DLD1 (cell line): ENCODE data around the gene PTBP1.

ENCODE experiments used
- in situ Hi-C: cut with HindIII; loops from 2 replicates; pipeline ENCODE4 v1.10.0; 2017; ENCODE audit warnings: low sequenced_read_pairs

Gene PTBP1

DNA sequence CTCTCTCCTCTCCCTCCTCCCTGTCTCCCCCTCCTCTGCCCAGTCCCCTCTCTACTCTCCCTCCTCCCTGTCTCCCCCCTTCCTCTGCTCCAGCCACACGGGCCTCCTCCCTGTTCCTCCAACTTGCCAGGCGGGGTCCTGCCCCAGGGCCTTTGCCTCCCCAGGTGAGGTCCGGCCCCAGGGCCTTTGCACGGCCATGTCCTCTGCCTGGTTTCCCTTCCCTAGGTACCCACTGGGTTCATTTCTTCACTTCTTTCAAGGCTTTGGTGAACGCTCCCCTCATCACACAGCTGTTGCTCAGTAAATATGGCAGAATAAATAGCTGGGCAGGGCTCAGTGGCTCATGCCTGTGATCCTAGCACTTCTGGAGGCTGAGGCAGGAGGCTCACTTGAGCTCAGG is 25.2 kb upstream of the PTBP1 start:
- in situ Hi-C loops, result no loop called here

DNA sequence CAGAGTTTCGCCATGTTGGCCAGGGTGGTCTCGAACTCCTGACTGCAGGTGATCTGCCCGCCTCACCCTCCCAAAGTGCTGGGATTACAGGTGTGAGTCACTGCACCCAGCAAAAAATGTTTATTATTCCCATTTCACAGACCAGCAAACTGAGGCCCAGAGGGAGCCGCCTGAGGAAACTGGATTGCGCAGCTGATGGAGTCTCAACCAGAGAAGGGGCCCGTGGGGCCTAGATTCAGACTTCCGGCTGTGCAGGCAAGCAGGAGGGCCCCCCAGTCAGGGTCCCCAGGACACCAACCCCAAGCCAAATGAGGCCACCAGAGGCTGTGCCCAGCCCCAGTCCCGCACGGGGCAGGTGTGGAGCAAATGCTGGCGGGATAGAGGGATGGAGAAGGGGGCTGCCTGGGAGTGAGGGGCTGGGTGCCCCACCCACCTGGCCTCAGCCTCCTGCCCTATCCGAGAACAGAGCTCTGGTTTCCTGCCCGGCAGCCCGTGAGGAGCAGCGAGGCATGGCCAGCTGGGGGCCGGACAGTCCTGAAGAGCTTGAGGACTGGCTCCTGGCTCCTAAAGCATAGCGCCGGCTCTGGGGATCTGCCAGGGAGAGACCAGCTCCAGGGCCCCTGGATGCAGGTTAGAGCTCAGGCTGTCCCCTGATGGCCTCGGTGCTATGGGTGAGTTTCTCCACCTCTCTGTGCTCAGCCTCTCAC is 24.4 kb upstream of the PTBP1 start:
- in situ Hi-C loops, result no loop called here

DNA sequence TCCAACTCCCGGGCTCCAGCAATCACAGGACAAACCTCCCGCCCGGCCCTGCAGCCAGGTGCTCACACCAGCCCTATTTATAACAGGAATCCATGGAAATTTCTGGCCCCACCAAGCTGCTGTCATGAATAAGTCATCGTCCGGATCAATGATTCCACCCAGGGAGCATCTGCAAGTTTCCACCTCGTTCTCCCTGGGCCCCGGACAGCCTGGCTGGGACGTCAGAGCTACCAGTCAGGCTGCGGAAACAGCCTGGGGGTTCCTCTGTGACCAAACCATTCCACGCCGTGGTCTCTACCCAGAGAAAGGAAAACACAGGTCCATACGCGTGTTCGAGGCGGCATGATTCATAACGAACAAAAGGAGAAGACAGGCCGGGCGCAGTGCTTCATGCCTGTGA is 20.7 kb upstream of the PTBP1 start:
- in situ Hi-C loops, result no loop called here

DNA sequence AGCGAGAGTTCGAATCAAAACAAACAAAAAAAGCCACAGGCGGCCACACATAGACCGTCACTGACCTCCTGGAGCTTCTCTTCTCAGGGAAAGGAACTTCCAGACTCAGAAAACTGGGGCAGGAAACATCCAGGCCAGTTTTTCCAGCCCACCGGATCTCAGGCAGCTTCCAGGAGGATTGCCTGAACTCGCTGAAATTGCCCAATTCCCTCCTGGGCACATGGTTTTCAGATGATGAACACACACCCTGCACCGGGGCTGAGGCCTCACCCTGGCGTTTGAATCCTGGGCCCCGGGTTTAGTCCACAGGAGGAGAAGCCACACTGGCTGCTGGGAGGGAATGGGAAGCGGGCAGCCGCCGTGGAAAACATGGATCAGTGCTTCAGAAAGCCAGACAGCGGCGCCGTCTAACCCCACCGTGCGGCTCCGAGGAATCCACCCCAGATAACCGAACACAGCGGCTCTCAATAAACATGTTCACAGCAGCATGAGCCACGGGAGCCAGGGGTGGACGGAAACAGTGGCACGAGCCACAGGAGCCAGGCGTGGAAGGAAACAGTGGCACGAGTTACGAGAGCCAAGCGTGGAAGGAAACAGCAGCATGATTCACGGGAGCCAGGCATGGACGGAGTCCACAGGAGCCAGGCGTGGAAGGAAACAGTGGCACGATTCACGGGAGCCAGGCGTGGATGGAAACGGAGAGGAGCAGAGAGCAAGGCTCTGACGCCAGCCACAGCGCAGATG is 18.2 kb upstream of the PTBP1 start:
- in situ Hi-C loops, result no loop called here

DNA sequence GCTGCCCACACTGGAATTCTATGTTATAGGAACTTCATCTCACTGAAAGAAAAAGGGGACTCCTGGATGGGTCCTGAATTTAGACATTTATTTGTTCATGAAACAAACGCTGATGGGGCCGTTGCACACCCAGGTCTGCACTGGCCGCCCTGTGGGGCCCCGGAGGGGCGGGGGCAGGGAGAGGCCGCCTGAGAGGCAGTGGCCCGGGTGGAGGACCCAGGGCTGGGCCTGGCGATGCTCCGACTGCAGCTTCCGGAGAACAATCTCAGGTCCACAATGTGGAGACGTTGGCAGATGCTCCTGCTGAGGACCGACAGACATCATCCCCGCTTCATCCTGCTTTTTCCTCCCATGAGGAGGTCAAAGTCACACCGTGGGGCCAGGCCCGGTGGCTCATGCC is 16.3 kb upstream of the PTBP1 start:
- in situ Hi-C loops, result no loop called here

DNA sequence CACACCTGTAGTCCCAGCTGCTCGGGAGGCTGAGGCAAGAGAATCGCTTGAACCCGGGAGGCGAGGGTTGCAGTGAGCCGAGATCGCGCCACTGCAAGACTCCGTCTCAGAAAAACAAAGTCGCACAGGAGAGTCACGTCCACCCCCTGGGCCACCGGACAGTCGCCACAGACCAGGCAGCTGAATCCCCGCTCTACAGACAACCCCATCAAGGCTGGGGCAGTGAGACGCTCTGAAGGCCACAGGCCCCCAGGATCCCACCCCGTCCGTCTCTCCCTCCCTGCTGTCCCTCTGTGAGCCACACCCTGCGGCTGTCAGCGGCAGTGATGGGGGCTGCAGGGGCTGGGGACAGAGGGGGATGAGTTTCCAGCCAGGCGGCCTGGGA is 15.5 kb upstream of the PTBP1 start:
- in situ Hi-C loops, result no loop called here

DNA sequence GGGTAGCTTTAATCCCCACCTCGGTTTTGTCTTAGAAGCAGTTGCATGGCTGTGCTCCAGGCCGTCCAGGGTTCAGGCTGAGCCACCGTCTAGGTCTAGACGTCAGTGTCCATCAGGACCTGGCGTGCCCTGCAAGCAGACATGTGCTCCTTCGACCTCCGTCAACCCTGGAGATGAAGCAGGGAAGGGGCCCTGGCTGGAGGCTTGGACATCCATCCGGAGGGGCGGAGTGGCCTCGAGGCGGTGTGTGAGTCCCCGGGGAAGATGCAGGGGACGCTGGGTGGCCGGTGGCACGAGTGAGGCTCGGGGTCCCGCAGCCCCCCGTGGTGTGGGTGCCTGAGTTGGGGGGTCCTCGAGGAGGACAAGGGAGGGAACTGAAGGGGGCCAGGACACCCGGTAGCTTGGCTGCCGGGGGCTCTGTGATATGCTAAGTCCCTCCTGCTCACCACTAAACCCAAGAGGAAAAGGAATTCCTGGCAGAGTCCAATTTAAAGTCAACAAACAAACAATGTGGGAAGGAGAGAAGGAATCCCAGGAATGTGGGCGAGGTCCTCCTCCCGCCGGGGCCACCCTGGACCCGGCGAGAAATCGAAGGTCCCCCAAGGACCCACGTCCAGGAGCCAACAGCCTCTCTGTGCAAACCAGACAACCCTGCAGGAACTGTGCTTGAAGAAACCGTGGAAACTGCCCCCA is 14.9 kb upstream of the PTBP1 start:
- in situ Hi-C loops, result no loop called here

DNA sequence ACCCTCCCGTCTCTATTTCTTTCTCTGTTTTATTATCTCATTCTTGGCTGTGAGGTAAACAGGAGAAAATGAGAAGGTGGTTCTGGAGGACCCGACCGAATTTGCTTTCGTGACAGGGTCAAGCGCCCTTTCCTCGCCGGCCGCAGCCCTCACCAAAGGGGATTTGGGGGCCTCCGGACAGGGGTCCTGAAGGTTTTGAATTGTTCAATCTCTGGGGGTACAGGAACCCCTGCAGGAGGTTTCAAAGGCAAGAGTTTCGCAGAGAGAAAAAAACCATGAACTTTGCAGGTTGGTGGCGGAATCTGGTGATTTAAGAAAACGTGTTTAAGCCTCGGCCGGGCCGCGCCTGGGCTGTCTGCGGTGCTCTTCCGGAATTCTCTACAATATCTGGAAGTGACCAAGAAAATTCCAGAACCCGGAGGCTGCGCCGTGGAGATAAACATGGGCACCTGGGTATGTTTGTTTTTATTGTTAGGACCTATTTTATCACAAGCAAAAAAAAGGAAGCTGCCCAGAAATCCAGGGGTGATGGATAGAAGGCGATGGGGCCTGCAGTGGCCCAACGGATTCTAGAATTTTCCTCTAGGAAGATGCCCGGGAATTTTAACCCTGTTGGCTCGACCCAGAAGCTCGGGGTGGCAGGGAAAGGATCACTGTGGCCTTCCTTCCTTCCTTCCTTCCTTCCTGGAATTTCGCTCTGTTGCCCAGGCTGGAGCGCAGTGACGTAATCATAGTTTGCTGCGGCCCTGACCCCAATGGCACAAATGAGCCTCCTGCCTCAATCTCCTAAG is 14.2 kb upstream of the PTBP1 start:
- in situ Hi-C loops, result no loop called here

DNA sequence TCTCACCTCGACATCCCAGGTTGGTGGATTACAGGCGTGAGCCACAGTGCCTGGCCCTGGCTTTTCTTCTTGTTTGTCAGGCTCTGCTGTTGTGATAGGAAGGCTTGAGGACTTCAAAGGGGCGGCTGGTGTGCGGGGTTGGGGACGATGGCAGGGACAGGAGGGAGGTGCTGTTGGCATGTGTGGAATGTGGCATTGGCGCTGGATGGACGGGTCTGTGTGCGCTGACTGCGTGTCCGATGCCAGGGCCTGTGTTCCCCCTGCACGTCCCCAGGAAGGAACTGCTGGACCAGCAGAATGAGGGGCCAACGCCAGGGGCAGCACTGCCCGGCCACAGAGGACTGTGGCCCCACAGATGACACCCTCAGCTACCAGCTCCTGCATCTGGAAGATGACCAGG is 12.7 kb upstream of the PTBP1 start:
- in situ Hi-C loops, result no loop called here

DNA sequence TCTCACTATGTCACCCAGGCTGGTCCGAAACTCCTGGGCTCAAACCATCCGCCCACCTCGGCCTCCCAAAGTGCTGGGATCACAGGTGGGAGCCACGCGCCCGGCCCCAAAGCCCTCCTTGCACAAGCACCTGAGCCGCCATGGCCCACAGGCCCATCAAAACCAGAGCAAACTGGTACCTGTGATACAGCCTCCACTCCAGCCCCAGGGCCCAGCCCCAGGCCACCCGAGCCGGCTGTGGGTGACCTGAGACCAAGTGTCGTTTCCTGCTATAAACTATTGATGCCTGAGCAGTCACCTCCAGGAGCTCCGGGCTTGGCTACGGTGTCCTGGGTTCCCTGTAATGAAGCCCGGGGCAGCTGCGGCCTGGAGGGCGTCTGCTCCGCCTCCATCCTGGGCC is 9.7 kb upstream of the PTBP1 start:
- in situ Hi-C loops, result no loop called here

DNA sequence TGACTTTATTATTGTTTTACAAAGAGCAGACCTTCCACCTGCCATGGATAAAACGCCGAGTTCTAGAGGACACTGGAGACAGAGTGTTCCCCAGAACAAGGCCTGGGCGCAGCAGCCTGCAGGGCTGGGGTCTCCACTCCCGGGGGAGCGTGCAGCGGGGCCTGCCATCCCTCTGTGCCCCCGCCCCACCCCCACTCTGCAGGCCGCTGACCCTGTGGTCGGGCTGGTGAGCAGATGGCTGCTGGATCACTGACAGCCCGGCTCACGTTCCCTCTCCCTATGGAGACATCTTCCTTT is 8.6 kb upstream of the PTBP1 start:
- in situ Hi-C loops, result no loop called here

DNA sequence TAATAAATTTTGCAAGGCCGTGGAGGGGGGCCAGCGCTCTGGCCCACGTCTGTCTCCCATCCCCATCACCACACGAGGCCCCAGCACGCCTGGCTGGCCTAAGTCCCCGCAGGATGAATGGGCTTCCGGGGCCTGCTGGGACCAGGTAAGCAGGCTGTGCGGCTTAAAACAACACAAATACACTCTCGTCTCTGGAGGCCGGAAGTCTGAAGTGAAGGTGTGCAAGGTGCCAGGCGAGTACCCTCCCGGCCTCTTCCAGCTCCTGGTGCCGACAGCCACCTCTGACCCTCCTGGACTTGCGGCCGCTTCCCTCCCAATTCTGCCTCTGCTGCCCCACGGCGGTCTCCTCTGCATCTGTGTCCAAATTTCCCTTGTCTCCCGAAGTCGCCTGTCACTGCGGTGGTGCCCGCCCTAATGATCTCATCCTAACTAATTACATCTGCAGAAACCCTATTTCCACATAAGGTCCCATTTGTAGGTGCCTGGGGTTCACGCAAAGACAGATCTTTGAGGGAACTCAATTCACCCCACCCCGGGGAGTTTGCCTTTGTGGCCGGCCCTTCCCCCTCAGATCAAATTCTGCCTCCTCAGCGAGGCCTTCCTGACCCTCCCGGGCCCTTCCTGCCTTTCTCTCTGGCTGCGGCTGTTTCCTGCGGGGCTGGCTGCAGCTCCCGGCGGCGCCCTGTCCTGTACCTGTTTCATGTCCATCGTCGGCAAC is 8.1 kb upstream of the PTBP1 start:
- in situ Hi-C loops, result no loop called here

DNA sequence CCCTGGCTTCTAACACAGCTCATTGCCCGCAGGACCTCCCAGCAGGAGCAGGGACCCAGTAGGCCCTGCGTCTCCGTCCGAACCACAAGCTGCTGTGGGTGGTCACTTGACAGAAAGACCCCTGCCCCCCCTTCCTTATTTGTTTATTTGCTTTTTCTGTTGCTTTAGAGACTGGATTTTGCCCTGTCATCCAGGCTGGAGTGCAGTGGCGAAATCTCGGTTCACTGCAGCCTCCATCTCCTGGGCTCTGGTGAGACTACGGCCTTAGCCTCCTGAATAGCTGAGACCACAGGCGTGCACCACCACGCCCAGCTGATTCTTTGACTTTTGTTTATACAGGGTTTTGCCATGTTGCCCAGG is 7.6 kb upstream of the PTBP1 start:
- in situ Hi-C loops, result no loop called here

DNA sequence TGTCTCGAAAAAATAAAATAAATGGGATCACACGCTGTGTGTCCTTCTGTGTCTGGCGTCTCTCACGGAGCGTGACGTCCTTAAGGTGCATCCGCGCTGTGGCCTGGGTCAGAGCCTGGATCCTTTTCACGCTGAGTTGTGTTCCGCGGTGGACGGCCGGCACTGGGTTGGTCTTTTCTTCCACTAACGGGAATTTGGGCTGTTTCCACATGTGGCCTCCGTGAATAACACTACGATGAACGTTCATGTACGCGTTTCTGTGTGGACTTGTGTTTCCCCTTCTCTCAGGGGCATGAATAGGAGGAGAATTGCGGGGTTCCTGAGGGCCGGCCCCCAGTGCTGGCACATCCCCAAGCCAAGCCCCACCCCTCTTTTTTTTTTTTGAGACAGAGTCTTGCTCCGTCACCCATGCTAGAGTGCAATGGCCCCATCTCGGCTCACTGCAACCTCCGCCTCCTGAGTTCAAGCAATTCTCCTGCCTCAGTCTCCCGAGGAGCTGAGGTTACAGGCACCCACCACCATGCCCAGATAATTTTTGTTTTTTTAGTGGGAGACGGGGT is 6.2 kb upstream of the PTBP1 start:
- in situ Hi-C loops, result no loop called here

DNA sequence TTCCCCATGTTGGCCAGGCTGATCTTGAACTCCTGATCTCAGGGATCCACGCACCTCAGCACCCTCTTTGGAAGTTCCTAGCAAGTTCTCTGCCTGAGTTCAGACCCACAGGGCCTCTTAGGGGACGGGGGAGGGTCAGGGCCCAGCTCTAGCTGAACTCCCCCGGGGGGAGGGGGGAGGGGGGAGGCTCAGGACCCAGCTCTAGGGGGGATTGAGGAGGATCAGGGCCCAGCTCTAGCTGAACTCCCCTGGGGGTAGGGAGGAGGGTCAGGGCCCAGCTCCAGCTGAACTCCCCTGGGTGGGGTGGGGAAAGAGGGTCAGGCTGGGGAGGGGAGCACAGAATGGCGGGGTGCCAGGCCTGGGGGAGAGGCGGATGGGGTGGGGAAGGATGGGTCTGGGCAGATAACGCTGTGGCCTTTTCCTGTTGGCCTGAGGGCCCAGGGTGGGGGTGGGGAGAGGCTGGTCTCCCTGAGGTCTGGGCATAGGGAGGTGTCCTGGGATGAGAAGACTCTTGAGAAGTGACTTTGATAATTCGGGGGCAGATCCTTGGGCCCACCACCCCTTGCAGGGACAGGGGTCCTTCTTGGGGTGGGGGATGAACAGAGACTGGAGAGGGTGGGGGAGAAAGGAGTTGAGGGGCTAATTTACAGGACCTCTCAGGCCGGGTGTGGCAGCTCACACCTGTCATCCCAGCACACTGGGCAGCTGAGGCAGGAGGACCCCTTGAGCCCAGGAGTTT is 5.5 kb upstream of the PTBP1 start:
- in situ Hi-C loops, result no loop called here

DNA sequence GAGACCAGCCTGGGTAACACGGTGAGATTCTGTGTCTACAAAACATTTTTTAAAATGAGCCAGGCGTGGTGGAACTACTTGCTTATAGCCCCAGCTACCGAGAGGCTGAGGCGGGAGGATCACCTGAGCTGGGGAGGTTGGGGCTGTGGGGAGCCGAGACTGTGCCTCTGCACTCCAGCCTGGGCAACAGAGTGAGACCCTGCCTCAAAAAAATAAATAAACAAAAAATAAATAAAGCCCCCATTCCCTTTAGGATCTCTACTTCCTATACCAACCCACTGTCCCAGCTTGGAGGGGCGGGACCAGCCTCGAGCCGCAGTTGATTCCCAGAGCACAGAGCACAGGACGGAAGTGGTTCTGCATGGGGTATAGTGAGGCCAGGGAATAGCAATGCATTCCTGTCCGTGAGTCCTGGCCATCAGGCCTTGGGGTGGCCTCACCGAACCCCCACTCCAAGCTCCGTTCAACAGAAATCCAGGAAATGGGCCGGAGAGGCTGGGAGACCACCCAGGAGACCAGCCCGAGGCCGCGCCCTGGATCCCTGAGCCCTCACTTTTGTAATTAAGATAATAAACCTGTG is 4.9 kb upstream of the PTBP1 start:
- in situ Hi-C loops, result no loop called here

DNA sequence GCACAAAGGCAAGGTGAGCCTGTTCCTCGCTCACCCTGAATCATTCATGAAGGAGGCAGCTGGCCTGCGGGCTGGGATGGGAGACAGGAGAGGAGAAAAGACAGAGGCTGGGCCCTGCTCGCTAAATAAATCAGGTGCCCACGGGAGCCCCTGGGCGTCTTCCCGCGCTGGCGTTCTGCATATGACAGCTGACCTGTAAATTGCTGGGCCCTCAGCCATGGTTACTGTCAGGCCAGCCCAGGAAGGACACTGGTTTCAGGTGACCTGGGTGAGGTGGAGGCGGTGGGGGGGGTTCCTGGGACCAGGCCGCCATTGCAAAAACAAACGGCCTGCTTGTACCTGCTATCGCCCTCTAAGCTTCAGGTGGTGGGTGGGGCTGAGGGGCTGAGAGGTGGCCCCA is 3.4 kb upstream of the PTBP1 start:
- in situ Hi-C loops, result no loop called here

DNA sequence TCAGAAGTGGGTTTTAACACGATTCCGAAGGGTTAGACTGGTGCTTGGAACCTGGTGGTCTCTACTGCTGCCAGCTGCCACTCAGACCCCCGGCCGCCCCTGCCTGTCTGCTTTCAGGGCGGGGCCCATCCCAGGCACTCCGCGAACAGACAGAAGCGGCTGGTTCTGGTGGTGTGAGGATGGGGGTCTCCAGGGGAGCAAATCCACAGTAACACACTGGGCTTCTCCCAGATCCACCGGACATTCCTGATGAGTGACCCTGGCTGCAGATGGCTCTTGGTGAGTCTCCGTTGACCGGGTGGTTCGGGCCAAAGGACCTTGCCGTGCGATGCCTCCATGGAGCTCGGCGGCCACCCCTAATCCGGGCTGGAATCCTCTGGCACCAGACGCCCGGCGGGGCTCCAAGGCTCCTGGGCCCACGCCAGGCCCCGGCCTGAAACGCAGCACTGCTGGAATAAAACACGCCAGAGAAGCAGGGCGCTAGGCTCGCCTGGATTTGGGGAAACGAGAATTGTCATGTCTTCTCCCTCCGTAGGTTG is 2.1 kb upstream of the PTBP1 start:
- in situ Hi-C loops, result no loop called here
